CD14-positive monocyte (primary cell): Measurements from ENCODE around the gene CCT7. TPM values are rescaled to one million over a fixed set of nuclear protein-coding genes. Genes with fewer than 3 reads are reported as not detected.

Experiments
- DNase-seq, 3 donors: peaks; one replicate each; pipeline ENCODE4 v3.0.0-alpha.2; 2011 to 2022
- H2AFZ ChIP-seq: 2 replicates; pipeline ENCODE4 v1.6.0; 2012; ENCODE audit warnings: mild to moderate bottlenecking, low read depth, low read length, inconsistent platforms; ENCODE audit not compliant: insufficient read depth, poor library complexity, severe bottlenecking
- H3K27ac ChIP-seq, 2 donors: 1 replicate in 1 of 2; 2 replicates in 1 of 2; pipeline ENCODE4 v1.5.1; 2012 to 2013; ENCODE audit warnings: low read length in 2 of 2, control low read depth in 1 of 2, inconsistent platforms in 1 of 2, low read depth in 1 of 2, mild to moderate bottlenecking in 1 of 2
- H3K27me3 ChIP-seq, 2 donors: one replicate each; pipeline versions ENCODE4 v1.6.0 to v1.6.1; 2011 to 2013; ENCODE audit warnings: low read length in 2 of 2; ENCODE audit not compliant: control insufficient read depth in 2 of 2, insufficient read depth in 2 of 2
- H3K36me3 ChIP-seq, 2 donors: replicated peaks in 1 of 2; 1 replicate in 1 of 2; 2 replicates in 1 of 2; pipeline versions ENCODE4 v1.5.1 to v1.6.1; 2012 to 2013; ENCODE audit warnings: low read length in 2 of 2, control low read depth in 1 of 2, inconsistent platforms in 1 of 2, mild to moderate bottlenecking in 1 of 2; ENCODE audit not compliant: insufficient read depth in 2 of 2, control insufficient read depth in 1 of 2
- H3K4me1 ChIP-seq, 2 donors: 1 replicate in 1 of 2; 2 replicates in 1 of 2; pipeline versions ENCODE4 v1.5.1 to v1.6.1; 2012 to 2013; ENCODE audit warnings: low read length in 2 of 2, control low read depth in 1 of 2, inconsistent platforms in 1 of 2, mild to moderate bottlenecking in 1 of 2, moderate library complexity in 1 of 2; ENCODE audit not compliant: insufficient read depth in 2 of 2, control insufficient read depth in 1 of 2
- H3K4me2 ChIP-seq: replicated peaks from 2 replicates; pipeline ENCODE3; 2012; ENCODE audit warnings: low read length, moderate library complexity, mild to moderate bottlenecking; ENCODE audit not compliant: poor library complexity, severe bottlenecking; ENCODE audit errors: extremely low read depth
- H3K4me3 ChIP-seq, 3 experiments: fragments of 200-600 bp in 1 of 3; sonication (generic) in 1 of 3; replicated peaks in 1 of 3; 1 replicate in 2 of 3; 2 replicates in 1 of 3; pipeline ENCODE4 v1.5.1; 2011 to 2013; ENCODE audit warnings: low read length in 3 of 3, mild to moderate bottlenecking in 3 of 3, control low read depth in 2 of 3, low read depth in 2 of 3, inconsistent platforms in 1 of 3, moderate library complexity in 1 of 3
- H3K79me2 ChIP-seq: 2 replicates; pipeline ENCODE4 v1.6.0; 2012; ENCODE audit warnings: mild to moderate bottlenecking, control low read depth, inconsistent platforms, low read length, moderate library complexity; ENCODE audit not compliant: insufficient read depth
- H3K9ac ChIP-seq: 2 replicates; pipeline ENCODE4 v1.6.0; 2017; ENCODE audit warnings: low read length, mild to moderate bottlenecking; ENCODE audit not compliant: insufficient read depth, poor library complexity, severe bottlenecking
- H3K9me3 ChIP-seq, 2 donors: replicated peaks in 1 of 2; 1 replicate in 1 of 2; 2 replicates in 1 of 2; pipeline versions ENCODE4 v1.5.1 to v1.6.1; 2012 to 2013; ENCODE audit warnings: low read length in 2 of 2, control low read depth in 1 of 2; ENCODE audit not compliant: control insufficient read depth in 1 of 2, insufficient read depth in 1 of 2
- H4K20me1 ChIP-seq: 2 replicates; pipeline ENCODE4 v1.6.0; 2012; ENCODE audit warnings: mild to moderate bottlenecking, low read length, control low read depth, moderate library complexity; ENCODE audit not compliant: insufficient read depth
- H3K27ac Mint-ChIP-seq, 7 donors: one replicate each; pipeline ENCODE4 v1.8.0; 2020; ENCODE audit warnings: mild to moderate bottlenecking in 7 of 7, mixed read lengths in 7 of 7, moderate library complexity in 6 of 7, inconsistent platforms in 2 of 7
- H3K27me3 Mint-ChIP-seq, 3 donors: one replicate each; pipeline ENCODE4 v1.8.0; 2021 to 2022; ENCODE audit warnings: low read depth in 3 of 3, mild to moderate bottlenecking in 3 of 3, mixed read lengths in 3 of 3, moderate library complexity in 3 of 3, inconsistent platforms in 1 of 3
- H3K36me3 Mint-ChIP-seq, 2 donors: one replicate each; pipeline ENCODE4 v1.8.0; 2020; ENCODE audit warnings: mixed read lengths in 2 of 2, inconsistent platforms in 1 of 2, mild to moderate bottlenecking in 1 of 2
- H3K4me1 Mint-ChIP-seq: one replicate; pipeline ENCODE4 v1.8.0; 2020; ENCODE audit warnings: mild to moderate bottlenecking, mixed read lengths
- H3K4me3 Mint-ChIP-seq, 2 donors: one replicate each; pipeline ENCODE4 v1.8.0; 2020; ENCODE audit warnings: mild to moderate bottlenecking in 2 of 2, mixed read lengths in 2 of 2, moderate library complexity in 1 of 2
- H3K9me3 Mint-ChIP-seq, 7 donors: one replicate each; pipeline ENCODE4 v1.8.0; 2020 to 2022; ENCODE audit warnings: mixed read lengths in 7 of 7, mild to moderate bottlenecking in 6 of 7, moderate library complexity in 6 of 7, inconsistent platforms in 2 of 7
- WGBS: methylation state at CpG from one replicate; pipeline ENCODE4 v1.1.5; 2013; ENCODE audit warnings: missing lambda C conversion rate; ENCODE audit not compliant: insufficient coverage; 5-methylcytosine and 5-hydroxymethylcytosine counted together
- intact Hi-C, 2 donors: fragments of 100-400 bp; cut with micrococcal nuclease; formaldehyde crosslinking; loops; one replicate each; pipeline versions ENCODE4 v1.15.0 to v1.15.1; 2023
- polyA plus RNA-seq, 3 donors: library from polyadenylated mRNA; depleted of rRNA in 1 of 3; unstranded in 2 of 3; stranded (reverse) in 1 of 3; fragments of 300-500 nt in 2 of 3; fragments of >200 nt in 1 of 3; fragmentation: Illumina TruSeq in 2 of 3; gene quantifications; 1 replicate in 2 of 3; 2 replicates in 1 of 3; pipeline ENCODE4 v1.2.3, GENCODE V29; 2012 to 2021
- TF ChIP-seq, protein P1 (sequence below): fragments of 200-600 bp; IDR thresholded peaks from one replicate; pipeline ENCODE4 v1.8.0; 2022; ENCODE audit warnings: antibody characterized with exemption, mild to moderate bottlenecking

The CCT7 gene
- polyA plus RNA-seq, 3 donors = 56.8 to 151 (median 134) TPM

DNA sequence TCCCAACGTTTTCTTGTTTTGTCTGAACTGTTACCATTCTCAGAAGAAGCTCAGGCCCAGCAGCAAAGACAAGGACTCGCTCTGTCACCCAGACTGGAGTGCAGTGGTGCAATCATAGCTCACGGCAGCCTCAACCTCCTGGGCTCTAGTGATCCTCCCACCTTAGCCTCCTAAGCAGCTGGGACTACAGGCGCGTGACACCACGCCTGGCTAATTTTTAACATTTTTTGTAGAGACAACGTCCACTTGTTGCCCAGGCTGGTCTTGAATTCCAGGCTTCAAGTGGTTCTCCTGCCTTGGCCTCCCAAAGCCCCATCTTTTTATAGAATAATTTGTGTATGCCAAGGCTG is 22.0 kb upstream of the CCT7 start:
- Histone ChIP-seq H4K20me1 (no peaks in the 10 kb centered on the region), H3K27me3 (no peaks in the 10 kb centered on the region), H3K36me3 (no peaks in the 10 kb centered on the region), H3K27ac (no peak overlapping the region), H3K4me2 (no peak overlapping the region), H3K4me3 (no peak overlapping the region), H2AFZ (peak overlapping the region; percentile 54), H3K9me3 (no peaks in the 10 kb centered on the region), H3K4me1 (peaks cover 12 to 24% of the 10 kb centered on the region in 2 donors), H3K9ac (no peak overlapping the region), H3K79me2 (peaks cover 12% of the 10 kb centered on the region)
- Mint-ChIP-seq H3K27ac (no peak overlapping the region), H3K36me3 (no peaks in the 10 kb centered on the region), H3K4me3 (no peak overlapping the region), H3K27me3 (peaks cover 4 to 14% (median 6%) of the 10 kb centered on the region in 3 donors), H3K9me3 (no peaks in the 10 kb centered on the region), H3K4me1 (peaks cover 22% of the 10 kb centered on the region)
- WGBS = 83% methylated on average over 7 of the region's 7 CpGs
- intact Hi-C loops = no loop called here
- TF ChIP-seq, protein P1, sequence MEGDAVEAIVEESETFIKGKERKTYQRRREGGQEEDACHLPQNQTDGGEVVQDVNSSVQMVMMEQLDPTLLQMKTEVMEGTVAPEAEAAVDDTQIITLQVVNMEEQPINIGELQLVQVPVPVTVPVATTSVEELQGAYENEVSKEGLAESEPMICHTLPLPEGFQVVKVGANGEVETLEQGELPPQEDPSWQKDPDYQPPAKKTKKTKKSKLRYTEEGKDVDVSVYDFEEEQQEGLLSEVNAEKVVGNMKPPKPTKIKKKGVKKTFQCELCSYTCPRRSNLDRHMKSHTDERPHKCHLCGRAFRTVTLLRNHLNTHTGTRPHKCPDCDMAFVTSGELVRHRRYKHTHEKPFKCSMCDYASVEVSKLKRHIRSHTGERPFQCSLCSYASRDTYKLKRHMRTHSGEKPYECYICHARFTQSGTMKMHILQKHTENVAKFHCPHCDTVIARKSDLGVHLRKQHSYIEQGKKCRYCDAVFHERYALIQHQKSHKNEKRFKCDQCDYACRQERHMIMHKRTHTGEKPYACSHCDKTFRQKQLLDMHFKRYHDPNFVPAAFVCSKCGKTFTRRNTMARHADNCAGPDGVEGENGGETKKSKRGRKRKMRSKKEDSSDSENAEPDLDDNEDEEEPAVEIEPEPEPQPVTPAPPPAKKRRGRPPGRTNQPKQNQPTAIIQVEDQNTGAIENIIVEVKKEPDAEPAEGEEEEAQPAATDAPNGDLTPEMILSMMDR = no peak
- no peak for DNase-seq

- H3K4me1 ChIP-seq = peaks cover 12 to 24% of the 10 kb centered on the region in 2 donors
- no peak overlapping the region for H3K4me3 ChIP-seq
- H3K9me3 ChIP-seq = no peaks in the 10 kb centered on the region
- Mint-ChIP-seq H3K36me3 (no peaks in the 10 kb centered on the region), H3K9me3 (no peaks in the 10 kb centered on the region), H3K27me3 (peaks cover 4 to 9% (median 6%) of the 10 kb centered on the region in 3 donors), H3K4me1 (peaks cover 22% of the 10 kb centered on the region), H3K27ac (no peak overlapping the region), H3K4me3 (no peak overlapping the region)
- H3K4me2 ChIP-seq = no peak overlapping the region
- H2AFZ ChIP-seq = peak overlapping the region; percentile 54
- DNase-seq = peak; percentile 47 to 61 (median 48)
- H3K27ac ChIP-seq = no peak overlapping the region
- TF ChIP-seq, protein P1 = peak; percentile 96
- intact Hi-C loops = no loop called here
- H3K79me2 ChIP-seq = peaks cover 12% of the 10 kb centered on the region
- WGBS = 40% methylated on average over 15 of the region's 20 CpGs
- H3K9ac ChIP-seq = no peak overlapping the region
- no peaks in the 10 kb centered on the region for H3K27me3 ChIP-seq
- H4K20me1 ChIP-seq = no peaks in the 10 kb centered on the region
- H3K36me3 ChIP-seq = no peaks in the 10 kb centered on the region
These were observed 21.5 kb upstream of the CCT7 start for GRCh38 chr2:73212448-73213176.
